C4-2B (cell line): Measurements from ENCODE around the gene TMTC4.
A peak's percentile ranks its signal among the peaks of the same experiment; 100 is the strongest.
"Not testable (repeated sequence)": the region's sequence is repeated elsewhere in the genome, so short reads cannot be mapped to it uniquely, and the experiment has no call there.

Source experiments
- H3K27ac ChIP-seq: fragments of 450-650 bp; 2 replicates; pipeline ENCODE4 v1.5.1; 2017
- CTCF ChIP-seq: fragments of 450-650 bp; conservative IDR thresholded peaks from 2 replicates; pipeline ENCODE4 v1.5.1; 2017; ENCODE audit warnings: mild to moderate bottlenecking
- ZFX ChIP-seq: fragments of 450-650 bp; IDR thresholded peaks from 2 replicates; pipeline ENCODE4 v1.6.1; 2017

Gene TMTC4

GRCh38 chr13:100584896-100585295 lies 89.7 kb downstream of the TMTC4 start:
- H3K27ac ChIP-seq, result no peak overlapping the region

GRCh38 chr13:100581504-100581903 lies 93.1 kb downstream of the TMTC4 start:
- TF ChIP-seq CTCF (no peak), ZFX (no peak)
- H3K27ac ChIP-seq, result no peak overlapping the region

More at GRCh38 chr13:100584896-100585295, 89.7 kb downstream of the TMTC4 start:
- TF ChIP-seq ZFX, result no peak
- no peak for TF ChIP-seq CTCF

GRCh38 chr13:100581030-100581429 lies 93.6 kb downstream of the TMTC4 start:
- H3K27ac ChIP-seq, result no peak overlapping the region
- TF ChIP-seq ZFX, result no peak
- no peak for TF ChIP-seq CTCF

GRCh38 chr13:100580045-100580444 lies 94.5 kb downstream of the TMTC4 start:
- H3K27ac ChIP-seq, result no peak overlapping the region
- TF ChIP-seq ZFX (no peak), CTCF (no peak)

DNA sequence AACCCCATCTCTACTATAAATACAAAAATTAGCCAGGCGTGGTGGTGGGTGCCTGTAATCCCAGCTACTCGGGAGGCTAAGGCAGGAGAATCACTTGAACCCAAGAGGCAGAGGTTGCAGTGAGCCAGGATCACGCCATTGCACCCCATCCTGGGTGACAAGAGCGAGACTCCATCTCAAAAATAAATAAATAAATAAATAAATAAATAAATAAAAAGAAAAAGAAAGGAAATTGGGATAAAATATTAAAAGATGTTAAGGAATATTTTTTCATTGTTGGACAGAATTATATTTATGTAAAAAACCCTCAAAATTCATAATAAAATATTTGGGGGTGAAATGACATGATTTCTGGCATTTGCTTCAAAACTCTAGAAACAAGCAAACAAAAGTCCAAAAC lies 97.4 kb downstream of the TMTC4 start:
- H3K27ac ChIP-seq, result not testable (repeated sequence)

DNA sequence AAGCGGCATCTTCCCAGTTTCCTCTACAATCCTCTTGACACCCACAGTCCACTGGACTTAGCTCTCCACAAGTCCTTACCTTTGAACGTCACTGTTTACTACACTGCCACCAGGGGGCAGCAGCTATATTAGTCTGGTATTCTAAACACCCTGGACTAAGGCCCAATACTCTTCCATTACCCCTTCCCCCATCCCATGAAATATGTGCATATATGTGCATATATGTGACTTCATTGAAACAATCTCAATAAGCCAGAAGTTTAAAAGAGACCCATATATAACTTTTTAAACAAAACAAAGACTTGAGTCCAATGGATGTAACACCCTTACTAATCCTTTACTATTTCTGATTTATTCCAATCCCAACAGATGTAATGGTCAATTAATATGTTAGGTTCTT lies 101.5 kb downstream of the TMTC4 start:
- peak; percentile 83 for TF ChIP-seq CTCF
- TF ChIP-seq ZFX, result no peak
- no peak overlapping the region for H3K27ac ChIP-seq

DNA sequence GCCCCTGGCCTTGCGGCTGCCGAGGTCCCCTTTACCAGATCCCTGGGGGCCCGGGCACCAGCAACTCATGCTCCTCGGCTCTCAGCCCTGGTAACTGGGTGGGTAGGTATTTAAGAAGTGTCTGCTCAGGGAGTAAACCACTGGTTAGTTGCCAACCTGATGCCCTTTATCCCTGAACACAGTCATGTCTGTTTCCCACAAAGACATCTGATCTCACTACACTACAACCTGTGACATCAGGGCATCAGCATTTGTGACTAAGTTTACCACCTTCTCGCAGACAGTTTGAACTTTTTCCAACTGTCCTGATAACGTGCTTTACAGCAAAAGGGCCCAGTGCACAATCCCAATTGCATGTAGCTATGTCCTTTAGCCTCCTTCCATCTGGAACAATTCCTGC lies 108.1 kb downstream of the TMTC4 start:
- H3K27ac ChIP-seq, result no peak overlapping the region
- TF ChIP-seq CTCF, result no peak

- TF ChIP-seq ZFX (no peak), CTCF (no peak)
- no peak overlapping the region for H3K27ac ChIP-seq
Measured at GRCh38 chr13:100565286-100565685, 109.3 kb downstream of the TMTC4 start.
